ENCODE results near the gene TENM3.

The TENM3 gene

DNA sequence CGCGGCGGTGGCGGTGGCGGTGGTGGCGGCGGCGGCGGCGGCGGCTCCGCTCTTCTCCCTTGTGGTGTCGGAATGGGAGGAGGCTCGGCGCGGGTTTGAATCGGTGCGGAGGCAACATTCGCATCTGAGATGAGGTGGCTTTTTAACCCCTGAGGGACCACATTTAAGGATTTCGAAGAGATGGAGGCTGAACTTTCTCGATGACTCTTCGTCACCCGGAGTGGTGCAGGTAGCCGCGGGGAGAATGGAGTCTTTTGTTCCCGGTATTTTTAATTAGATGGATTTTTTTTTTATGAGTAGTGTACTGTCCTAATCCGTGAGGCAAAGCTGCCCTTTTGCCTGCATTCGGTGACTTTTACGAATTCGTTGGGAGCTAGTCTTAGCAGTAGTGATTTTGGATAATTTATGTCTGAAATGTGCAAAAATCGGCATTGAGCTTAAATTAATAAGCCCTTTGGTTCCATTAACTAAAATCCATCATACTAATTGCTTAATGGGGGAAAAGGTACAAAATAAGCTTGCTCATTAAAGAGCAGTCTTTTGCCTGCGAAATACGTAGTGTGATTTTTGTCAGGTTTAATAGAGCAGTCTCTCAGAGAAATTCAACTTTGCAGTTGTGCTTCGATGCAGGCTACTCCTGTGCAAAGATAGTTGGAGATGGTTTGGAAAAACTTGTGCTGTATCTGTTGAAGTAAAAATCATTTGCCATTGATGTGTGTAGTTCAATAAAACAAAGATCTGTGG, 206.2 kb downstream of the TENM3 start:
- TF ChIP-seq, protein P1, sequence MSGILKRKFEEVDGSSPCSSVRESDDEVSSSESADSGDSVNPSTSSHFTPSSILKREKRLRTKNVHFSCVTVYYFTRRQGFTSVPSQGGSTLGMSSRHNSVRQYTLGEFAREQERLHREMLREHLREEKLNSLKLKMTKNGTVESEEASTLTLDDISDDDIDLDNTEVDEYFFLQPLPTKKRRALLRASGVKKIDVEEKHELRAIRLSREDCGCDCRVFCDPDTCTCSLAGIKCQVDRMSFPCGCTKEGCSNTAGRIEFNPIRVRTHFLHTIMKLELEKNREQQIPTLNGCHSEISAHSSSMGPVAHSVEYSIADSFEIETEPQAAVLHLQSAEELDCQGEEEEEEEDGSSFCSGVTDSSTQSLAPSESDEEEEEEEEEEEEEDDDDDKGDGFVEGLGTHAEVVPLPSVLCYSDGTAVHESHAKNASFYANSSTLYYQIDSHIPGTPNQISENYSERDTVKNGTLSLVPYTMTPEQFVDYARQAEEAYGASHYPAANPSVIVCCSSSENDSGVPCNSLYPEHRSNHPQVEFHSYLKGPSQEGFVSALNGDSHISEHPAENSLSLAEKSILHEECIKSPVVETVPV (CRISPR knock-in tag; IDR thresholded peaks at IDR 0.05), result no peak
- TF ChIP-seq ZC3H10 (CRISPR knock-in tag; IDR thresholded peaks at IDR 0.05) (no peak), ZNF70 (CRISPR knock-in tag; IDR thresholded peaks at IDR 0.05) (no peak), ISL1 (CRISPR knock-in tag; IDR thresholded peaks at IDR 0.05) (no peak)
- TF ChIP-seq, protein P2, sequence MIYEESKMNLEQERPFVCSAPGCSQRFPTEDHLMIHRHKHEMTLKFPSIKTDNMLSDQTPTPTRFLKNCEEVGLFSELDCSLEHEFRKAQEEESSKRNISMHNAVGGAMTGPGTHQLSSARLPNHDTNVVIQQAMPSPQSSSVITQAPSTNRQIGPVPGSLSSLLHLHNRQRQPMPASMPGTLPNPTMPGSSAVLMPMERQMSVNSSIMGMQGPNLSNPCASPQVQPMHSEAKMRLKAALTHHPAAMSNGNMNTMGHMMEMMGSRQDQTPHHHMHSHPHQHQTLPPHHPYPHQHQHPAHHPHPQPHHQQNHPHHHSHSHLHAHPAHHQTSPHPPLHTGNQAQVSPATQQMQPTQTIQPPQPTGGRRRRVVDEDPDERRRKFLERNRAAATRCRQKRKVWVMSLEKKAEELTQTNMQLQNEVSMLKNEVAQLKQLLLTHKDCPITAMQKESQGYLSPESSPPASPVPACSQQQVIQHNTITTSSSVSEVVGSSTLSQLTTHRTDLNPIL (CRISPR knock-in tag; IDR thresholded peaks at IDR 0.05; ENCODE audit: low read depth), result no peak

DNA sequence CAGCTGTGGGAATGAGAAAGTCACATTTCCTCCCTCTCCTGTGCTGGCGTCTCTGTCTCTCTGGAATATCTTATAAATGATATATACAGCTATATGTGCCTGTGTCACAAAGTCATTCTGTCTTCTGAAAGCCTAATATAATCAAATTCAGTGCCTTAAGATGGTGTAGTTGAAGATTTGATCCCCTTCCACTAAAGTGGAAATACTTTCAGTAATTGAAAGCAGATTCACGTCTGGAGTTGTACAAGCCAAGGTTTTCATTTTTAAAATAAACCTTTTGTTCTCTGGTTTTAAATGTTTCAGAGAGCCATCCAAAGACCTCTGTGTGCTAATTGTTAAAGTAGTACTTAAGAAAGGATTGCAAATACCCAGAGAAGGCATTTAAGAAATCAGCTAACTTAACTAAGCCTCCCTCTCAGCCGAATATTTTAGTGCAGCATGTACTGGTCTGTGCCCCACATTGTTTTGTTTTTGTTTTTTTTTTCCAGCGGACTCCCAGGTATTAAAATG, 206.8 kb downstream of the TENM3 start:
- TF ChIP-seq, protein P3, sequence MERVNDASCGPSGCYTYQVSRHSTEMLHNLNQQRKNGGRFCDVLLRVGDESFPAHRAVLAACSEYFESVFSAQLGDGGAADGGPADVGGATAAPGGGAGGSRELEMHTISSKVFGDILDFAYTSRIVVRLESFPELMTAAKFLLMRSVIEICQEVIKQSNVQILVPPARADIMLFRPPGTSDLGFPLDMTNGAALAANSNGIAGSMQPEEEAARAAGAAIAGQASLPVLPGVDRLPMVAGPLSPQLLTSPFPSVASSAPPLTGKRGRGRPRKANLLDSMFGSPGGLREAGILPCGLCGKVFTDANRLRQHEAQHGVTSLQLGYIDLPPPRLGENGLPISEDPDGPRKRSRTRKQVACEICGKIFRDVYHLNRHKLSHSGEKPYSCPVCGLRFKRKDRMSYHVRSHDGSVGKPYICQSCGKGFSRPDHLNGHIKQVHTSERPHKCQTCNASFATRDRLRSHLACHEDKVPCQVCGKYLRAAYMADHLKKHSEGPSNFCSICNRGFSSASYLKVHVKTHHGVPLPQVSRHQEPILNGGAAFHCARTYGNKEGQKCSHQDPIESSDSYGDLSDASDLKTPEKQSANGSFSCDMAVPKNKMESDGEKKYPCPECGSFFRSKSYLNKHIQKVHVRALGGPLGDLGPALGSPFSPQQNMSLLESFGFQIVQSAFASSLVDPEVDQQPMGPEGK (CRISPR knock-in tag; IDR thresholded peaks at IDR 0.05; ENCODE audit: borderline replicate concordance), result no peak
- TF ChIP-seq PPARA (CRISPR knock-in tag; IDR thresholded peaks at IDR 0.05; ENCODE audit: borderline replicate concordance), result no peak
- no peak for TF ChIP-seq OSR1 (CRISPR knock-in tag; IDR thresholded peaks at IDR 0.05)
- TF ChIP-seq, protein P4, sequence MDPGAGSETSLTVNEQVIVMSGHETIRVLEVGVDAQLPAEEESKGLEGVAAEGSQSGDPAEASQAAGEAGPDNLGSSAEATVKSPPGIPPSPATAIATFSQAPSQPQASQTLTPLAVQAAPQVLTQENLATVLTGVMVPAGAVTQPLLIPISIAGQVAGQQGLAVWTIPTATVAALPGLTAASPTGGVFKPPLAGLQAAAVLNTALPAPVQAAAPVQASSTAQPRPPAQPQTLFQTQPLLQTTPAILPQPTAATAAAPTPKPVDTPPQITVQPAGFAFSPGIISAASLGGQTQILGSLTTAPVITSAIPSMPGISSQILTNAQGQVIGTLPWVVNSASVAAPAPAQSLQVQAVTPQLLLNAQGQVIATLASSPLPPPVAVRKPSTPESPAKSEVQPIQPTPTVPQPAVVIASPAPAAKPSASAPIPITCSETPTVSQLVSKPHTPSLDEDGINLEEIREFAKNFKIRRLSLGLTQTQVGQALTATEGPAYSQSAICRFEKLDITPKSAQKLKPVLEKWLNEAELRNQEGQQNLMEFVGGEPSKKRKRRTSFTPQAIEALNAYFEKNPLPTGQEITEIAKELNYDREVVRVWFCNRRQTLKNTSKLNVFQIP (CRISPR knock-in tag; IDR thresholded peaks at IDR 0.05; ENCODE audit: borderline replicate concordance, low read depth), result no peak
- peak; percentile 14 for ATAC-seq

More for the DNA sequence above, 206.2 kb downstream of the TENM3 start:
- ATAC-seq, result peak; percentile 33

DNA sequence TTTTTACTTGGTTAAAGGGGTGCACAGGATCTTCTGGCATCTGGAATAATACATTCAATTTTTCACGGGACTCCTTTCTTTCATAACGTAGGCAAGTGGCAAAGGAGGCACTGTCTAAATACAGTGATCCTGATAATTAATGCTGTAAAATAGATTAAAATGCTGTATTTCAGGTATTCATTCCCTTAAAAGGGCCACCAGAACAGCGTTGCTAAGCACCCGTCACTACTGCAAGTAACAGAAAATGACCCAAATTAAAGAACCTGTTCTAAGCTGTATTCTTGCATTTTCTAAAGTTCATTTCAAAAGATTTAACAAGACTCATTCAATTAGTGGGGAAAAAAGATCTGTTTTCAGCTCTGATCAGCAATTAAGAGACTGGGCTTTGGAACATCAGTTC, 208.2 kb downstream of the TENM3 start:
- TF ChIP-seq ISL1 (CRISPR knock-in tag; IDR thresholded peaks at IDR 0.05) (no peak), ESRRG (CRISPR knock-in tag; IDR thresholded peaks at IDR 0.05) (no peak), ZNF565 (CRISPR knock-in tag; conservative IDR thresholded peaks at IDR 0.05; ENCODE audit: low read depth) (no peak), OSR1 (CRISPR knock-in tag; IDR thresholded peaks at IDR 0.05) (no peak), PPARA (CRISPR knock-in tag; IDR thresholded peaks at IDR 0.05; ENCODE audit: borderline replicate concordance) (no peak), ZNF8 (CRISPR knock-in tag; IDR thresholded peaks at IDR 0.05) (no peak), ZC3H10 (CRISPR knock-in tag; IDR thresholded peaks at IDR 0.05) (no peak), CSDC2 (CRISPR knock-in tag; IDR thresholded peaks at IDR 0.05) (no peak), TOX (CRISPR knock-in tag; IDR thresholded peaks at IDR 0.05; ENCODE audit: borderline replicate concordance) (no peak), ARNTL (CRISPR knock-in tag; IDR thresholded peaks at IDR 0.05; ENCODE audit: borderline replicate concordance, low read depth) (no peak)
- TF ChIP-seq, protein P4 (CRISPR knock-in tag; IDR thresholded peaks at IDR 0.05; ENCODE audit: borderline replicate concordance, low read depth), result no peak
- TF ChIP-seq, protein P2 (CRISPR knock-in tag; IDR thresholded peaks at IDR 0.05; ENCODE audit: low read depth), result no peak
- ATAC-seq, result no peak

DNA sequence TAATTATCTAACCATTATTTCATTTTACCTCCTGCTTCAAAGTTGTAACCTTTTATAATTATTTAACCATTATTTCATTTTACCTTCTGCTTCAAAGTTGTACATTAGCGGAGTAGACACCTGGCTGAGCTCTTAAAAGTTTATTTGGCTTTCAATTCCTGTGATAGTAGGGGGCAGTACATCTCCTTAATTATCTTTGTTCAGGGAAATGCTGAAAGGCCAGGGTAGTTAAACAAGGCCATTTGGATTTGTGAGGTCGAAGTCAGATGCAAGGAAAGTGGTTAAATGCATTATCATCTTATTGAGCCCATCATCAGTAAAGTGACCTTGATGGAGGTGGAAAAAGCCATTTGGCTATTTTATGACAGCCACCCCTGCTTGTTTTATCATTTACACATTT, 210.6 kb downstream of the TENM3 start:
- ATAC-seq, result no peak
- TF ChIP-seq ZNF8 (CRISPR knock-in tag; IDR thresholded peaks at IDR 0.05) (no peak), PPARA (CRISPR knock-in tag; IDR thresholded peaks at IDR 0.05; ENCODE audit: borderline replicate concordance) (no peak)
